Tibial nerve (tissue), 3 donors: ENCODE data around the gene SH3RF2.

Experiments
- EP300 ChIP-seq, 2 donors: sonication (generic); formaldehyde crosslinking; IDR thresholded peaks; one replicate each; pipeline ENCODE4 v1.6.1; 2017; ENCODE audit warnings: antibody characterized with exemption in 2 of 2, mild to moderate bottlenecking in 1 of 2
- POLR2A ChIP-seq, 2 donors: fragments of 450-650 bp; IDR thresholded peaks; one replicate each; pipeline ENCODE4 v1.6.1; 2017; ENCODE audit warnings: antibody characterized with exemption in 2 of 2, mild to moderate bottlenecking in 2 of 2, moderate library complexity in 2 of 2

DNA sequence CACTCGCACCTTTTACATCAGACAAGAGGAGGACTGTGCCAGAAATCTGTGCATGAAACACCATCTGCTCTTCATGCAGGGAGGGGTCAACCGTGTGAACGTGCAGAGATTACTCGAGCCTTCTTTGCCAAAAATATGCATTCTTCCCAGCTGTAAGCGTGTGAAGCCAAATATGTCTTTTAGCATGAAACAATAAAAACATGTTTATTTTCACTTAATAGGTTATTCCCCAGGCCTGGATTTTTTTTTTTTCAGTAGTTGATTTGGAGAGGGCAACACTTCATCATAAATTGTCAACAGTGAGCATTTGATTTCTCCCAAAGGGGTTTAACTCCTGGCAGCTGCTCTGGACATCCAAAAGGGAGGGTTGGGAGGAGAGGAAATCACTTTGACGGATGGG is 145.2 kb downstream of the SH3RF2 start:
- TF ChIP-seq EP300 (IDR thresholded peaks at IDR 0.05) (no peak), POLR2A (IDR thresholded peaks at IDR 0.05) (no peak)
